Right atrium auricular region (tissue), 2 donors: Measurements from ENCODE around the gene GNLY. TPM values are rescaled to one million over a fixed set of nuclear protein-coding genes. Genes with fewer than 3 reads are reported as not detected.

Experiments used
- DNase-seq: peaks from one replicate; pipeline ENCODE4 v3.0.0-alpha.2; 2019; ENCODE audit warnings: low spot score
- H3K27ac ChIP-seq, 2 donors: fragments of 200-600 bp; sonication (generic); 1 replicate in 1 of 2; 2 replicates in 1 of 2; pipeline ENCODE4 v1.5.1; 2016 to 2019
- H3K27me3 ChIP-seq, 2 donors: fragments of 200-600 bp; sonication (generic); one replicate each; pipeline versions ENCODE4 v1.5.1 to v1.6.0; 2017 to 2019
- H3K36me3 ChIP-seq: fragments of 200-600 bp; sonication (generic); one replicate; pipeline ENCODE4 v1.5.1; 2016
- H3K4me1 ChIP-seq, 2 donors: fragments of 200-600 bp; sonication (generic); one replicate each; pipeline versions ENCODE4 v1.5.1 to v1.6.0; 2017 to 2019
- H3K4me3 ChIP-seq, 2 donors: fragments of 200-600 bp; sonication (generic); 1 replicate in 1 of 2; 2 replicates in 1 of 2; pipeline ENCODE4 v1.5.1; 2017 to 2019; ENCODE audit warnings: mild to moderate bottlenecking in 1 of 2, moderate library complexity in 1 of 2
- H3K9me3 ChIP-seq, 2 donors: fragments of 200-600 bp; sonication (generic); one replicate each; pipeline ENCODE4 v1.5.1; 2019
- total RNA-seq, 2 donors: library from RNA; depleted of rRNA; stranded (reverse); fragments of >200 nt; gene quantifications; one replicate each; pipeline ENCODE4 v1.1.0, GENCODE V29; 2016
- TF ChIP-seq, protein P1 (sequence below), 2 donors: fragments of 200-600 bp; sonication (generic); IDR thresholded peaks; one replicate each; pipeline ENCODE4 v1.5.1; 2019; ENCODE audit warnings: antibody characterized with exemption in 2 of 2

The GNLY gene
- total RNA-seq, 2 donors from 2014 or later = 1.4 TPM; not detected in 1

DNA sequence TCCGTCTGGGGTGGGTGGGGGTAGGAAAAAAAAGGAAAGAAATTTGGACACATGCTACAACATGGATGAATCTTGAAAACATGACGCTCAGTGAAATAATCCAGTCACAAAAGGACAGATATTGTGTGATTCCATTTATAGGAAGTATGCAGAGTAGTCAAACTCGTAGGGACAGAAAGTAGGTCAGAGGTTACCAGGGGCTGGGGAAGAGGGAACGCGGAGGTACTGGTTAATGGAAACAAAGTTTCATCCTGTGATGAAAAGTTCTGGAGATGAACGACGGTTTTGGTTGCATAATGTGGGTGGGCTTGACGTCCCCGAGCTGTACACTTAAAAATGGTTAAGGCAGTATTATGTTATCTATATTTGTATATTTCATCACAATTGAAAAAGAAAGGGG is 21.7 kb upstream of the GNLY start:
- H3K4me1 ChIP-seq = no peaks in the 10 kb centered on the region
- TF ChIP-seq, protein P1, sequence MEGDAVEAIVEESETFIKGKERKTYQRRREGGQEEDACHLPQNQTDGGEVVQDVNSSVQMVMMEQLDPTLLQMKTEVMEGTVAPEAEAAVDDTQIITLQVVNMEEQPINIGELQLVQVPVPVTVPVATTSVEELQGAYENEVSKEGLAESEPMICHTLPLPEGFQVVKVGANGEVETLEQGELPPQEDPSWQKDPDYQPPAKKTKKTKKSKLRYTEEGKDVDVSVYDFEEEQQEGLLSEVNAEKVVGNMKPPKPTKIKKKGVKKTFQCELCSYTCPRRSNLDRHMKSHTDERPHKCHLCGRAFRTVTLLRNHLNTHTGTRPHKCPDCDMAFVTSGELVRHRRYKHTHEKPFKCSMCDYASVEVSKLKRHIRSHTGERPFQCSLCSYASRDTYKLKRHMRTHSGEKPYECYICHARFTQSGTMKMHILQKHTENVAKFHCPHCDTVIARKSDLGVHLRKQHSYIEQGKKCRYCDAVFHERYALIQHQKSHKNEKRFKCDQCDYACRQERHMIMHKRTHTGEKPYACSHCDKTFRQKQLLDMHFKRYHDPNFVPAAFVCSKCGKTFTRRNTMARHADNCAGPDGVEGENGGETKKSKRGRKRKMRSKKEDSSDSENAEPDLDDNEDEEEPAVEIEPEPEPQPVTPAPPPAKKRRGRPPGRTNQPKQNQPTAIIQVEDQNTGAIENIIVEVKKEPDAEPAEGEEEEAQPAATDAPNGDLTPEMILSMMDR (IDR thresholded peaks at IDR 0.05) = no peak
- no peak overlapping the region for H3K4me3 ChIP-seq
- DNase-seq = no peak
- no peaks in the 10 kb centered on the region for H3K27me3 ChIP-seq
- no peaks in the 10 kb centered on the region for H3K36me3 ChIP-seq
- no peak overlapping the region for H3K27ac ChIP-seq
- H3K9me3 ChIP-seq = no peaks in the 10 kb centered on the region

DNA sequence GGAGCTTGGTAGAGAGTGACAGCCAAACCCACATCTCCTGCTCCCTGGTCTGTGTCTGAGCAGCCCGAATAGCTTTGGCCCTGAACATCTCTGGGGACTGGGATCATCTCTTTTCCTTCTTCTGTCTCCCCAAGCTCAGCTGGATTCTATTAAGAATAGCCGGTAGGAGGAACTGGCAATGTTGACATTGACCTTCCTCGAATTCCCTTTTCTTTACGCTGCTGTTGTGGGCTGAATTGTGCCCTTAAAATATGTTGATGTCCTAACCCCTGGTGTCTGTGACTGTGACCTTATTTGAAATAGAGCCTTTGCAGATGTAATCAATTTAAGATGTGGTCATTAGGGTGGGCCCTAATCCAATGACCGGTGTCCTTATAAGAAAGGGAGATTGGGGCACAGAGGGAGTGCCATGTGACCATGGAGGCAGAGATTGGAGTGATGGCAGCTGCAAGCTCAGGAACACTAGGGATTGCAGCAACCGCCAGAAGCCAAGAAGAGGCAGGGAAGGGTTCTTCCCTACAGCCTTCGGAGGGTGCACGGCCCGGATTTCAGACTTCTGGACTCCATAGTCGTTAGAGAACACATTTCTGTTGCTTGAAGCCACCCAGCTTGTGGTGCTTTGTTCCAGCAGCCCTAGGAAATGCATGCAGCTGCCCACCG is 20.3 kb upstream of the GNLY start:
- H3K4me1 ChIP-seq = peaks cover 0 to 5% of the 10 kb centered on the region in 2 donors
- H3K36me3 ChIP-seq = no peaks in the 10 kb centered on the region
- H3K4me3 ChIP-seq = no peak overlapping the region
- no peaks in the 10 kb centered on the region for H3K27me3 ChIP-seq
- H3K9me3 ChIP-seq = no peaks in the 10 kb centered on the region
- TF ChIP-seq, protein P1 (IDR thresholded peaks at IDR 0.05) = no peak
- no peak for DNase-seq
- H3K27ac ChIP-seq = no peak overlapping the region

DNA sequence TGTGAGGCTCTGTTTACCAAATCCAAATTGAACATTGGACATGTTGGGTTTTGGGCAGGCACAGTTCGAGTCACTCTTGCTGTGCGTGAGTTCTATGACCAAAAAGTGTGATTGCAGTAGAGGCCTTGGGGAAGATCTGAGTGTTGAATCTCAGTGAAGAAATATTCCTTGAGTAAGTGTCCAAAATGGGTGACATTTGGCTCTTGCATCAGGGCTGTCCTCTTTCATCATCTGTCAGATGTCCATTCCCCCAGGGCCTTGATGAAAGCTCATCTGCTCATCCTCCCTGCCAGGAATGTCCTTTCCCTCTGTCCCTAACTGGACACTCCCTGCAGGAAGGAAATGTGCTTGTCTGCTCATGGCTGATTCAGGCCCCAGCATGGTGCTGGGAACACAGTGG is 19.7 kb upstream of the GNLY start:
- Histone ChIP-seq H3K27ac (no peak overlapping the region), H3K4me3 (no peak overlapping the region), H3K4me1 (peaks cover 0 to 11% of the 10 kb centered on the region in 2 donors), H3K27me3 (no peaks in the 10 kb centered on the region), H3K9me3 (no peaks in the 10 kb centered on the region), H3K36me3 (no peaks in the 10 kb centered on the region)
- TF ChIP-seq, protein P1 (IDR thresholded peaks at IDR 0.05) = no peak
- DNase-seq = no peak

DNA sequence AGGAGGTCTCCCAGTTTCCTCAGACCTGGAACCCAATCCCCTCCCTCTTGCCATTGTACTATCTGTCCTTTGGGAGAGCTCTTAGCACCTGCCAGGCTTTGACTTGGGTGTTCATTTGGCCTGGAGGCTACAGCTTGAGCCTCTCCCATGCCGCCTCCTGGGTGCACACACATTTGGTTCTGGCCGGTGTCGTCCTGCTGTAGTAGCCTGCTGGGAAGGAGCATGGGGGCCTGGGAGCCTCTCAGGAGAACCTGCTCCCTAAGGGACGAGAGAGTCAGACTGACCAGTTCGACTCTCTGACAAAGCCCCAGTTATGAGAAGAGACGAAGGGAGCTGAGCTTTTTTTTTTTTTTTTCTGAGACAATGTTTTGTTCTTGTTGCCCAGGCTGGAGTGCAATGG is 18.7 kb upstream of the GNLY start:
- no peak for DNase-seq
- peaks cover 0 to 15% of the 10 kb centered on the region in 2 donors for H3K4me1 ChIP-seq

DNA sequence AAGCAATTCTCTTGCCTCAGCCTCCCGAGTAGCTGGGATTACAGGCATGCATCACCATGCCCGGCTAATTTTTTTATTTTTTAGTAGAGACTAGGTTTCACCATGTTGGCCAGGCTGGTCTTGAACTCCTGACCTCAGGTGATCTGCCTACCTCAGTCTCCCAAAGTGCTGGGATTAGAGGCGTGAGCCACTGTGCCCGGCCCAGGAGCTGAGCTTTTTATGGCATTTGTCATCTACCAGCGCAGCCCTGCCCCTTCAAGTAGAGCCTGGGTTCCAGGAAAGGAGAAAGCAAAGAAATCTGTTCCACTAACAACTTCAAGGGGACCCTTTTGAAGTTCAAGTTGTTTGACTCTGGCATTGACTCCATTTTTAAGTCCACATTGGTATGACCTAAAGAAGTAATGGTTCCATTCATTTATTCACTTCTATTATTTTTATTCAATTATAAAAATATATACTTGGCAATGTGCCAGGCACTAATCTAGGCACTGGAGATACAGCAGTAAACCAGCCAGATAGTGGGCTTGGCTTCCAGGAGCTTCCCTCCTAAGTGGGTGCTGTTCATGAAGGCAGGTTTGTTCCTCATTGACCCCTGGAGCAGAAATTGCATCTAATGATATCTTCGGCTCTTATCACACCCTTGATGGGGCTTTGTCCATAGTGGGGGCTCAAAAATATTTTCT is 18.2 kb upstream of the GNLY start:
- H3K27ac ChIP-seq = no peak overlapping the region
- H3K9me3 ChIP-seq = no peaks in the 10 kb centered on the region
- H3K4me3 ChIP-seq = no peak overlapping the region
- peaks cover 0 to 21% of the 10 kb centered on the region in 2 donors for H3K4me1 ChIP-seq
- no peak for DNase-seq
- TF ChIP-seq, protein P1 (IDR thresholded peaks at IDR 0.05) = no peak
- H3K27me3 ChIP-seq = no peaks in the 10 kb centered on the region
- no peaks in the 10 kb centered on the region for H3K36me3 ChIP-seq

More for the DNA sequence above, 18.7 kb upstream of the GNLY start:
- H3K27ac ChIP-seq = no peak overlapping the region
- no peaks in the 10 kb centered on the region for H3K9me3 ChIP-seq
- no peaks in the 10 kb centered on the region for H3K36me3 ChIP-seq
- TF ChIP-seq, protein P1 (IDR thresholded peaks at IDR 0.05) = no peak
- H3K4me3 ChIP-seq = no peak overlapping the region
- H3K27me3 ChIP-seq = no peaks in the 10 kb centered on the region
